GM10266 (cell line): ENCODE data around the gene THADA.

ENCODE experiments used
- DNase-seq: peaks from one replicate; pipeline ENCODE4 v3.0.0; 2012; ENCODE audit errors: extremely low spot score
- TF ChIP-seq, protein P1 (sequence below): IDR thresholded peaks from 2 replicates; pipeline ENCODE4 v1.5.1; 2012; ENCODE audit warnings: mild to moderate bottlenecking, low read depth; ENCODE audit not compliant: control insufficient read depth, insufficient read depth; ENCODE audit errors: missing control alignments

THADA gene

DNA sequence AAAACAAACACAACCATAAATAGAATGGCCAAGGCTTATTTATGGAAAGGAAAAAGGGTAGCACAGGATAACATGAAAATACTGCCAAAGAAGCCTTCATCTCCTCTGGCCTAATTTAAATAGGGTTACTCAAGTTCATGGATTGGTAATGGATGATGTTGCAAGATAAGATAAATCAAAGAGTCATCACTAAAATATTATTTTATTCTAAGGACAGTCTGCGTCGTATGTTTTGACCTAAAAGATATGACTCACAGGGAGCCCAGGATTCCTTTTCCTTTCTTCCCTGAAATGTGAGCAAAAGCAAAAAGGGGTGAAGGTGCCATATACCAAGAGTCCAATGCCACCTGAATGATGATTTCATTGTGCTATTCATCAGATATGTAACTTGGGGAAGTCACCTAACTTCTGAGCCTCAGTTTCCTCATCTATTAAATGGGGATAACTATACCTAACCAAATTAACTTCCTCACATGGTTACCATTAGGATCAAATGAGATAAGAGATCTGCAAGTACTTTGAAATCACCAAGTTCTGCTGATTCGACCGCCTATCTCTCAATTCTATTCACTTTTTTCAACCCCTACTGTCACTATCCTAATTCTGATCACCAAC lies 137.7 kb downstream of the THADA start:
- DNase-seq = no peak
- TF ChIP-seq, protein P1, sequence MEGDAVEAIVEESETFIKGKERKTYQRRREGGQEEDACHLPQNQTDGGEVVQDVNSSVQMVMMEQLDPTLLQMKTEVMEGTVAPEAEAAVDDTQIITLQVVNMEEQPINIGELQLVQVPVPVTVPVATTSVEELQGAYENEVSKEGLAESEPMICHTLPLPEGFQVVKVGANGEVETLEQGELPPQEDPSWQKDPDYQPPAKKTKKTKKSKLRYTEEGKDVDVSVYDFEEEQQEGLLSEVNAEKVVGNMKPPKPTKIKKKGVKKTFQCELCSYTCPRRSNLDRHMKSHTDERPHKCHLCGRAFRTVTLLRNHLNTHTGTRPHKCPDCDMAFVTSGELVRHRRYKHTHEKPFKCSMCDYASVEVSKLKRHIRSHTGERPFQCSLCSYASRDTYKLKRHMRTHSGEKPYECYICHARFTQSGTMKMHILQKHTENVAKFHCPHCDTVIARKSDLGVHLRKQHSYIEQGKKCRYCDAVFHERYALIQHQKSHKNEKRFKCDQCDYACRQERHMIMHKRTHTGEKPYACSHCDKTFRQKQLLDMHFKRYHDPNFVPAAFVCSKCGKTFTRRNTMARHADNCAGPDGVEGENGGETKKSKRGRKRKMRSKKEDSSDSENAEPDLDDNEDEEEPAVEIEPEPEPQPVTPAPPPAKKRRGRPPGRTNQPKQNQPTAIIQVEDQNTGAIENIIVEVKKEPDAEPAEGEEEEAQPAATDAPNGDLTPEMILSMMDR = no peak

DNA sequence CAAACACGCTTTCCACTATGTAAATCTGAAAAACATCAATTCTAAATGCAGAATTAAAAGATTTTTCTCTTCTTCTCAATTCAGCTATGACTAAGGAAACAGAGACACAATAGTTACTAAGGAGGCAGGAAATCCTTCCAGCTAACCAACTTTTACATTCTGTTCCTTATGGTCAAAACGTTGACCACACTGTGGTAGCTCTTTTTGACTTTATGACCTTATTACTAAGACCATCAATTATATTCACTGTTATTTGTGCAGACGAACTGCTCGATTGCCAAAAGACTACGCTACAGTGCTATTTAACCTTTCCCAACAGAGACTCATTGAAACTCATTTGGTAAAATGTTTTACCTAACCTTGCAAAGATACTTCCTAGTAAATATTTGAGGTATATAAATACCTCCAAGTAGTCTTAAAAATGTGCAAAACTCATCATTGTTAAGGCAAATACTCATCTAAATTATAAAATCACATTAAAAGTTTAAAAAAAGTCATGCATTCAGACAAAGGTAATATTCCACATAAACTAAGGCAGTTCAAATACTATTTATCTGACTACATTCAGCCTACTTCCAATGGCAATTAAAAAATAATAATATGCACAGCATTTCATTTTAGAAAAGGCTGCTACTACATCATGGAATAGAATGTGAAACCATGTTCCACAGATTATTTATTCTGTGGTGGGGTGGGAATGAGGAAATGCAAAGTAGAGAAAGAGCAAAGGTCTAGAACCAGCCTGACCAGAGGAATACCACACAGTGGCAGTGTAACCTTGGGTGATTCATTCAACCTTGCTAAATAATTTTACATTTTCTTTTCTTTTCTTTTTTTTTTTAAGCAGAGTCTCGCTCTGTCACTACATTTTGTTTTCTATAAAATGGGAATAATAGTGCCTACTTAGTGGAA lies 139.9 kb downstream of the THADA start:
- TF ChIP-seq, protein P1 = peak; percentile 30
- no peak for DNase-seq

DNA sequence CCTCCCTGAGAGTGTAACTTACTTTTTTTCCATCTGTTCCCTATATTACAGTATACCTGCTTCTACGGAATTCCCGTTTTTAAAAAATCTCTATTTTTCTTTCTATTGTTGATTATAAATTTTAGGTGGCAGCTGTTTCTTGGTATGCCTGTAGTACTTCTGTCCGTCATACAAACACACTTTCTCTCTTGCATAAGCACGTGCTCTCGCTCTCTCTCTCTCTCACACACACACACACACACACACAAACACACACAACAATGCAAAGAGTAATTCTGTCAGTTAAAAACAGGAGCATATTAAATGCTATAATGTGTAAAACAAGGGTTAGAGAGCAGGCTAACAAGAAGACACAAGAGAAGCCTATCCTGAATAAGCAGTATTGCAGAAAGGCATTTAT lies 140.5 kb downstream of the THADA start:
- no peak for DNase-seq
- TF ChIP-seq, protein P1 = no peak

DNA sequence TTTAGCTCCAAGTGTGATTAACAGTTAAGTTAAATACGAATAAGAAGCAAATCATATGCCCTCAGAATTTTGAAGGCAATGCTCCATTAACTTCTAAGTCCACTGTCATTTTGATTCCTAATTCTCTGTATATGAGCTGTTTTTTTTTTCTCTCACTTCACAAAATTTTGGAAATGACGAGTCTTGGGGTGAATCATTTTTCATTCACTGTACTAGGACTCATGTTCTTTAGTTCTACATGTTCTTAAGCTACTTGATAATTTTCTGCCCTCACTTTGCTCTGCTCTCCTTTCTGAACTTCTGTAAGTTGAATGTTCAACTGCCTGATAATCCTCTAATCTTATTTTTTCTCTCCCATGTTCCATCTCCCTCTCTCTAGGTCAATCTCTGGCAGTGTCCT lies 141.0 kb downstream of the THADA start:
- DNase-seq = no peak
- TF ChIP-seq, protein P1 = no peak

DNA sequence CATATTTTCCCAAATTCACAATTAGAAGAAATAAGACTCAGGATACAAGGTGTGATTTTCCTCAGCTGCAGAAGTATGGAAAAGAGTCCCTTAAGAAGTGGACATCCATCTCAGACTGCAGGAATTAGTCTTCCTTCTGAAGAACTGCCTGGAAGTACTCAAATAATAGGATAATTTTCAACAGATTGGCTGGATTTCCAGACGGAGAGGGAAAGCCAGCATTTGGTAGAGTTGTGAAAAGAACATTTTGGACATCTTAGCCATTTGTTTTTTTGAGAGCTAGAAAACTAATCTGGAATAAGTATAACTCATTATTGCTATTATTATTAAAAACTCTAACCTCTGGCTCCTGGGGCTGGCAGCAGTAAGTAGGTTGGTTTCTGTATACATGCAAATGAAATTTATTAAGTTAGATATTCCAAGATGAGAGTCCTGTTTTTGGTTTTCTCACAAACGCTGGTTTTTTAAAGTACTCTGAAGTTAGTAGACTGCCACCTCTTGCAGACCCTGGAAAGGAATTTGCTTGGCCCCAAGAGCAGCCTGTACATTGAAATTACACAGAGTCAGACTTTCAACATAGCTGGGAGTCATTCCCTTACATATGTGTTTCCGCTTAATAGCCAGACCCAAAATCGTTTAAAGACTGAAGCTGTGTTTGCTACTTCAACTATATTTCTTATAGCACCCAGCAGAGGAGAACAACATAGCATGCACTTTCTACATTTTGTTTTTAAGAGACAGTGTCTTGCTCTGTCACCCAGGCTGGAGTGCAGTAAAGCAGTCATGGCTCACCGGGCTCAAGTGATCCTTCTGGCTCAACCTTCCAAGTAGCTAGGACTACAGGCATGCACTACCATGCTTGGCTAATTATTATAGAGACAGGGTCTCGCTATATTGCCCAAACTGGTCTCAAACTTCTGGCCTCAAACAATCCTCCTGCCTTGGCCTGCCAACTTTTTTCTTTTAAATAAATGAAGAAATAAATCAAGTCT lies 142.4 kb downstream of the THADA start:
- TF ChIP-seq, protein P1 = no peak
- no peak for DNase-seq

DNA sequence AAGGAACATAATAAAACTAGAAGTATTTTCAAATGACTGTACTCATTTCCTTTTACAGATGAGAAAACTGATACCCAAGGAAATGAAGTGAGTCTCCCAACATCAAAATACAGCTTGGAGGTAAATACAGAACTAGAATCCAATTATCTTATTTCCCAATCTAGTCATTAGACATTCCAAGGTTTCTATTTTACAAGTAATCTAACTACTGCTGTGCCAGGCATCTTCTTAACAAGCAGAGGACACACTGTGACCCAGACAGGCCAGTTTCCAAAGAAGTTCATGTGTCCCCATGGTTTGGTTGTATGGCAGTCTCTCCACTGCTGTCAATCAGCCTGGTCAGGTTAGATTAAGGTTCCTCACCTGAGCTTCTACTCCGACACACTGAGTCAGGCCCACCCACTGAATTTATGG lies 143.5 kb downstream of the THADA start:
- TF ChIP-seq, protein P1 = no peak
- no peak for DNase-seq
